Choroid plexus epithelial cell (primary cell): ENCODE measurements around the gene PHKB.

ENCODE experiments used
- DNase-seq: peaks from one replicate; pipeline ENCODE4 v3.0.0-alpha.2; 2010; ENCODE audit warnings: low read depth
- H3K4me3 ChIP-seq: 2 replicates; pipeline ENCODE4 v1.5.1; 2011; ENCODE audit warnings: low read depth, mild to moderate bottlenecking, control low read depth, low read length, moderate library complexity
- CTCF ChIP-seq: conservative IDR thresholded peaks from 2 replicates; pipeline ENCODE4 v1.5.1; 2011; ENCODE audit warnings: low read depth, mild to moderate bottlenecking, control low read depth, inconsistent platforms, low read length, moderate library complexity

PHKB gene

DNA sequence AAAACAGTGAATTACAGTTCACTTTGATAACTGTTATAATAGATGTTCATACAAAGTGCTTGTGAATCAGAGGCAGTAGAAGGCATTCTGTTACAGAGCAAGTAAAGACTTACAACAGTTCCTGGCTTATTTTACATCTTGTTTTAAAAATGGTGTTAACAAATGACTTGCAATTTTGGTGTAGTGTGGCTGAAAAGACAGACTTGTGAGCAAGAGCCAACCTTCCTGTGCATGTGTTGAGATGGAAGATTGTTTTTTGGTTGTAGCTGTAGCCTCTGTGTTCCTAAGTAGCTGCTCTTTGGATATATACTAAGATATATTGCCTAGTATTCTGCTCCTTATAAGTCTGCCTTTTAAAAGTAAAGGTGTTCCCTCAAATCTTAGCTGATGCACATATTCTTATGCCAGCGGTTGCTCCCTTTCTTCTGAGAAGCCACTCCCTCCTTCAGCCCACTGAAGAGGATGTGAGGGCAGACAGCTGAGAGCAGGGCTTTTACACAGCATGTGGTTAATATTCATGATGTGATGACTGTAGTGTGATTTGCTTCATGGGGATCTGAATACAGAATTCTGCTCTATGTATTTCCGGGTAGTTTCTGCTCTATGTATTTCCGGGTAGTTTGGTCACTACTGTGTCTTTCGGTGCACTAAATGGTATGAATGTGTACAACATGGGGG is 182.3 kb downstream of the PHKB start:
- TF ChIP-seq CTCF = no peak
- DNase-seq = peak; percentile 64
- H3K4me3 ChIP-seq = no peak overlapping the region

GRCh38 chr16:47644166-47644565 is 183.0 kb downstream of the PHKB start:
- peak; percentile 98 for DNase-seq
- TF ChIP-seq CTCF = no peak
- no peak overlapping the region for H3K4me3 ChIP-seq

GRCh38 chr16:47644661-47645060 is 183.5 kb downstream of the PHKB start:
- peak; percentile 67 for DNase-seq
- no peak overlapping the region for H3K4me3 ChIP-seq
- no peak for TF ChIP-seq CTCF

- no peak overlapping the region for H3K4me3 ChIP-seq
- DNase-seq = no peak
- no peak for TF ChIP-seq CTCF
These were observed 185.8 kb downstream of the PHKB start for GRCh38 chr16:47646914-47647313.

- no peak for DNase-seq
- no peak for TF ChIP-seq CTCF
- H3K4me3 ChIP-seq = no peak overlapping the region
These were observed 195.9 kb downstream of the PHKB start for GRCh38 chr16:47657032-47657431.

DNA sequence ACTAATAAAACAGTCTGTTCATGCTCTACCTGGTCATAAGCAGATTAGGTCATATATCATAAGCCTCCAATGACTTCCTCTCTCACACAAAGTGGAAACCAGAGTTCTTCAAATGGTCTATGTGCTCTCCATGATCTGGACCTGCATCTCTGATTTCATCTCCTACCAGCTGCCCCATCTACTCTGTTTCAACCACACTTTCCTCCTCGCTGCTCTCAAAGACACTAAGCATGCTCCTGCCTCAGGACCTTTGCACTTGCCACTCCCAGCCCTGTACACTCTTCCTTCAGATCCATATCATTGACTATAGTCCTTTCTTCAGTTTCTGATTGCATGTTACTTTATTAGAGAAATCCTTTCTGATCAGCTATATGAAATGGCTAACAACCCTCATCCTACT is 196.8 kb downstream of the PHKB start:
- DNase-seq = no peak
- no peak for TF ChIP-seq CTCF

GRCh38 chr16:47660540-47660939 is 199.4 kb downstream of the PHKB start:
- peak; percentile 17 for TF ChIP-seq CTCF
- no peak for DNase-seq
- no peak overlapping the region for H3K4me3 ChIP-seq

More for the DNA sequence above, 196.8 kb downstream of the PHKB start:
- H3K4me3 ChIP-seq = no peak overlapping the region
